Mesenchymal stem cell (in vitro differentiated cells and primary cell): ENCODE results near the gene PRSS38.

Source experiments
- DNase-seq: peaks from one replicate; pipeline ENCODE4 v3.0.0-alpha.2; 2013
- H2AFZ ChIP-seq: one replicate; pipeline ENCODE4 v1.6.1; 2013; ENCODE audit warnings: low read depth, mild to moderate bottlenecking, control low read depth, inconsistent platforms, low read length, moderate library complexity
- H2AK5ac ChIP-seq: 2 replicates; pipeline ENCODE4 v1.6.1; 2013; ENCODE audit warnings: low read length, moderate library complexity, mild to moderate bottlenecking, inconsistent platforms; ENCODE audit not compliant: severe bottlenecking
- H2BK120ac ChIP-seq: one replicate; pipeline ENCODE4 v1.6.1; 2013; ENCODE audit warnings: low read depth, mild to moderate bottlenecking, inconsistent platforms, low read length, moderate library complexity
- H2BK12ac ChIP-seq, 2 experiments: one replicate each; pipeline ENCODE4 v1.6.1; 2013; ENCODE audit warnings: inconsistent platforms in 2 of 2, low read length in 2 of 2, mild to moderate bottlenecking in 2 of 2, moderate library complexity in 2 of 2, control low read depth in 1 of 2
- H2BK15ac ChIP-seq: one replicate; pipeline ENCODE4 v1.6.1; 2013; ENCODE audit warnings: mild to moderate bottlenecking, low read depth, inconsistent platforms; ENCODE audit not compliant: poor library complexity, severe bottlenecking
- H2BK5ac ChIP-seq: 2 replicates; pipeline ENCODE4 v1.6.1; 2013; ENCODE audit warnings: low read depth, mild to moderate bottlenecking, low read length, control low read depth, inconsistent platforms; ENCODE audit not compliant: poor library complexity, severe bottlenecking
- H3K14ac ChIP-seq, 2 experiments: one replicate each; pipeline ENCODE4 v1.6.1; 2013; ENCODE audit warnings: inconsistent platforms in 2 of 2, low read length in 2 of 2, control low read depth in 1 of 2, mild to moderate bottlenecking in 1 of 2, moderate library complexity in 1 of 2
- H3K18ac ChIP-seq, 2 experiments: one replicate each; pipeline ENCODE4 v1.6.1; 2013; ENCODE audit warnings: inconsistent platforms in 2 of 2, low read length in 2 of 2, control low read depth in 1 of 2, low read depth in 1 of 2, mild to moderate bottlenecking in 1 of 2
- H3K23ac ChIP-seq, 2 experiments: one replicate each; pipeline ENCODE4 v1.6.1; 2013; ENCODE audit warnings: inconsistent platforms in 2 of 2, low read length in 2 of 2, mild to moderate bottlenecking in 2 of 2, moderate library complexity in 2 of 2, control low read depth in 1 of 2
- H3K27ac ChIP-seq: 2 replicates; pipeline ENCODE4 v1.5.1; 2013; ENCODE audit warnings: mild to moderate bottlenecking, moderate library complexity, low read length, control low read depth, inconsistent platforms; ENCODE audit not compliant: poor library complexity, severe bottlenecking
- H3K27me3 ChIP-seq, 2 experiments: 2 replicates each; pipeline versions ENCODE4 v1.6.1 to v1.7.0; 2013; ENCODE audit warnings: low read length in 2 of 2, mild to moderate bottlenecking in 2 of 2, moderate library complexity in 2 of 2, control low read depth in 1 of 2, inconsistent platforms in 1 of 2; ENCODE audit not compliant: control insufficient read depth in 1 of 2, insufficient read depth in 1 of 2
- H3K36me3 ChIP-seq, 2 experiments: 2 replicates each; pipeline versions ENCODE4 v1.6.1 to v1.7.0; 2013; ENCODE audit warnings: low read length in 2 of 2, control low read depth in 1 of 2, inconsistent platforms in 1 of 2, low read depth in 1 of 2, mild to moderate bottlenecking in 1 of 2; ENCODE audit not compliant: insufficient read depth in 2 of 2, control insufficient read depth in 1 of 2
- H3K4ac ChIP-seq, 2 experiments: one replicate each; pipeline ENCODE4 v1.6.1; 2013; ENCODE audit warnings: inconsistent platforms in 2 of 2, low read length in 2 of 2, mild to moderate bottlenecking in 2 of 2, moderate library complexity in 2 of 2, control low read depth in 1 of 2, low read depth in 1 of 2
- H3K4me1 ChIP-seq: 2 replicates; pipeline ENCODE4 v1.6.1; 2013; ENCODE audit warnings: low read depth, low read length, control low read depth; ENCODE audit not compliant: control insufficient read depth, insufficient read depth
- H3K4me2 ChIP-seq: 2 replicates; pipeline ENCODE4 v1.6.1; 2013; ENCODE audit warnings: low read length, mild to moderate bottlenecking, inconsistent platforms; ENCODE audit not compliant: poor library complexity, severe bottlenecking
- H3K4me3 ChIP-seq, 2 experiments: 2 replicates each; pipeline versions ENCODE4 v1.5.1 to v1.7.0; 2013; ENCODE audit warnings: low read length in 2 of 2, mild to moderate bottlenecking in 2 of 2, control low read depth in 1 of 2, low read depth in 1 of 2; ENCODE audit not compliant: insufficient read depth in 1 of 2
- H3K79me1 ChIP-seq: replicated peaks from 2 replicates; pipeline ENCODE4 v1.6.1; 2013; ENCODE audit warnings: mild to moderate bottlenecking, control low read depth, low read length, inconsistent platforms; ENCODE audit not compliant: poor library complexity, severe bottlenecking
- H3K9ac ChIP-seq: 2 replicates; pipeline ENCODE4 v1.7.0; 2013; ENCODE audit warnings: mild to moderate bottlenecking, low read length, moderate library complexity
- H3K9me3 ChIP-seq: 2 replicates; pipeline ENCODE4 v1.7.0; 2013; ENCODE audit warnings: mild to moderate bottlenecking, low read length; ENCODE audit not compliant: control insufficient read depth
- H4K8ac ChIP-seq: one replicate; pipeline ENCODE4 v1.6.1; 2013; ENCODE audit warnings: inconsistent platforms, mild to moderate bottlenecking, low read length, moderate library complexity
- H4K91ac ChIP-seq: one replicate; pipeline ENCODE4 v1.6.1; 2013; ENCODE audit warnings: mild to moderate bottlenecking, low read length, inconsistent platforms
- WGBS: methylation state at CpG from one replicate; pipeline ENCODE4 v1.1.7; 2013; ENCODE audit warnings: mixed read lengths; 5-methylcytosine and 5-hydroxymethylcytosine counted together

The PRSS38 gene

GRCh38 chr1:227782226-227782625 lies 33.2 kb upstream of the PRSS38 start:
- no peak overlapping the region for H3K27ac ChIP-seq
- no peak overlapping the region for H2BK5ac ChIP-seq
- H4K91ac ChIP-seq = no peak overlapping the region
- no peak overlapping the region for H2BK15ac ChIP-seq
- H2AK5ac ChIP-seq = no peak overlapping the region
- H3K4me2 ChIP-seq = no peak overlapping the region
- H2AFZ ChIP-seq = no peak overlapping the region
- H3K9ac ChIP-seq = no peak overlapping the region
- no peak overlapping the region for H4K8ac ChIP-seq
- H3K27me3 ChIP-seq = peaks cover 0 to 18% of the 10 kb centered on the region in 2 experiments
- H2BK12ac ChIP-seq = no peak overlapping the region
- no peaks in the 10 kb centered on the region for H3K9me3 ChIP-seq
- no peak overlapping the region for H3K4ac ChIP-seq
- H3K4me1 ChIP-seq = peaks cover 27% of the 10 kb centered on the region
- no peak overlapping the region for H3K23ac ChIP-seq
- no peak overlapping the region for H3K4me3 ChIP-seq
- peaks cover 10% of the 10 kb centered on the region for H3K79me1 ChIP-seq
- WGBS = 97% methylated on average over 4 of the region's 4 CpGs
- no peak overlapping the region for H3K18ac ChIP-seq
- DNase-seq = no peak
- H3K36me3 ChIP-seq = peaks cover 6 to 31% of the 10 kb centered on the region in 2 experiments
- no peak overlapping the region for H2BK120ac ChIP-seq
- H3K14ac ChIP-seq = no peak overlapping the region

DNA sequence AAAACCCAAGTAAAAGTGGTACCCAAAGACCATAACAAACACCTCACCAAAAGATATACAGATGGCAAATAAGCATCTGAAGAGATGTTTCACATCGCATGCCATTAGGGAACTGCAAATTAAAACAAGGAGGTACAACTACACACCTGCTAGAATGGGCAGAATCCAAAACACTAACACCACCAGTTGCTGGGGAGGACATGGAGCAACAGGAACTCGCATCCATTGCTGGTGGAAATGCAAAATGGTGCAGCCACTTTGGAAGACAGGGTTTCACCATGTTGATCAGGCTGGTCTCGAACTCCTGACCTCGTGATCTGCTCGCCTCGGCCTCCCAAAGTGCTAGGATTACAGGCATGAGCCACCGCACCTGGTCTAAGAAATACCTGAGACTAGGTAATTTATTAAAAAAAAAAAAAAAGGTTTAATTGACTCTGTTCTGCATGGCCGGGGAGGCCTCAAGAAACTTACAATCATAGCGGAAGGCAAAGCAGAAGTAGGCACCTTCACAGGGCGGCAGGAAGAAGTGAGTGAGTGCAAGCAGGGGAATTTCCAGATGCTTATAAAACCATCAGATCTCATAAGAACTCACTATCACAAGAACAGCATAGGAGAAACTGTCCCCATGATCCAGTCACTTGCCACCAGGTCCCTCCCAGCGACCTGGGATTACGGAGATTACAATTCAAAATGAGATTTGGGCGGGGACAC lies 30.2 kb upstream of the PRSS38 start:
- H3K36me3 ChIP-seq = peaks cover 6 to 19% of the 10 kb centered on the region in 2 experiments
- 96% methylated on average over 12 of the region's 13 CpGs for WGBS
- H4K8ac ChIP-seq = no peak overlapping the region

GRCh38 chr1:227785805-227786671 lies 29.4 kb upstream of the PRSS38 start:
- Histone ChIP-seq H3K36me3 (peaks cover 6 to 12% of the 10 kb centered on the region in 2 experiments), H4K91ac (no peak overlapping the region), H3K4me3 (no peak overlapping the region), H3K9me3 (no peaks in the 10 kb centered on the region), H3K27ac (no peak overlapping the region), H2BK15ac (no peak overlapping the region), H2AFZ (no peak overlapping the region), H3K27me3 (peaks cover 0 to 18% of the 10 kb centered on the region in 2 experiments), H2BK120ac (no peak overlapping the region), H3K4ac (no peak overlapping the region), H3K4me2 (no peak overlapping the region), H2AK5ac (no peak overlapping the region), H3K79me1 (no peaks in the 10 kb centered on the region), H3K14ac (no peak overlapping the region), H3K9ac (no peak overlapping the region), H3K23ac (no peak overlapping the region), H4K8ac (no peak overlapping the region), H2BK12ac (no peak overlapping the region), H3K4me1 (peaks cover 24% of the 10 kb centered on the region), H3K18ac (no peak overlapping the region), H2BK5ac (no peak overlapping the region)
- DNase-seq = no peak
- WGBS = 86% methylated on average over 19 of the region's 19 CpGs

More for the DNA sequence above, 30.2 kb upstream of the PRSS38 start:
- Histone ChIP-seq H2BK120ac (no peak overlapping the region), H2BK15ac (no peak overlapping the region), H3K79me1 (no peaks in the 10 kb centered on the region), H2BK5ac (no peak overlapping the region), H3K4me2 (no peak overlapping the region), H3K18ac (no peak overlapping the region), H3K4ac (no peak overlapping the region), H2AK5ac (no peak overlapping the region), H3K9me3 (no peaks in the 10 kb centered on the region), H3K4me3 (no peak overlapping the region), H2AFZ (no peak overlapping the region), H3K23ac (no peak overlapping the region), H2BK12ac (no peak overlapping the region), H3K14ac (no peak overlapping the region), H4K91ac (no peak overlapping the region), H3K27ac (no peak overlapping the region), H3K9ac (no peak overlapping the region), H3K27me3 (peaks cover 0 to 18% of the 10 kb centered on the region in 2 experiments), H3K4me1 (peaks cover 22% of the 10 kb centered on the region)
- no peak for DNase-seq
